OCI-LY1 (cell line): ENCODE results near the gene HNRNPLL.

Experiments used
- H2AFZ ChIP-seq: fragments of 200-600 bp; sonication (generic), shearing (Covaris generic); 2 replicates; pipeline ENCODE4 v1.6.0; 2014; ENCODE audit warnings: antibody characterized with exemption, mild to moderate bottlenecking, low read length
- H3F3A ChIP-seq: fragments of 200-600 bp; sonication (generic), shearing (Covaris generic); 2 replicates; pipeline ENCODE4 v1.6.0; 2014; ENCODE audit warnings: mild to moderate bottlenecking, antibody characterized with exemption, low read length, moderate library complexity; ENCODE audit not compliant: insufficient read depth
- H3K27ac ChIP-seq: fragments of 200-600 bp; sonication (generic); 2 replicates; pipeline ENCODE4 v1.5.1; 2014; ENCODE audit warnings: low read length, mixed run types, mild to moderate bottlenecking, low read depth; ENCODE audit not compliant: poor library complexity, severe bottlenecking
- H3K27me3 ChIP-seq: fragments of 200-600 bp; sonication (generic); 2 replicates; pipeline ENCODE4 v1.6.0; 2014; ENCODE audit warnings: antibody characterized with exemption, mild to moderate bottlenecking, low read length, moderate library complexity; ENCODE audit not compliant: insufficient read depth
- H3K36me3 ChIP-seq: fragments of 200-600 bp; sonication (generic); 2 replicates; pipeline ENCODE4 v1.6.1; 2014; ENCODE audit warnings: mild to moderate bottlenecking, antibody characterized with exemption, low read length, moderate library complexity, mixed read lengths; ENCODE audit not compliant: insufficient read depth
- H3K4me1 ChIP-seq: fragments of 200-600 bp; sonication (generic); 2 replicates; pipeline ENCODE4 v1.5.1; 2014; ENCODE audit warnings: mild to moderate bottlenecking, low read length, moderate library complexity; ENCODE audit not compliant: insufficient read depth, severe bottlenecking
- H3K4me2 ChIP-seq: fragments of 200-600 bp; sonication (generic), shearing (Covaris generic); 2 replicates; pipeline ENCODE4 v1.6.1; 2014; ENCODE audit warnings: low read length
- H3K4me3 ChIP-seq: fragments of 200-600 bp; sonication (generic); 2 replicates; pipeline ENCODE4 v1.5.1; 2014; ENCODE audit warnings: low read length, low read depth, mild to moderate bottlenecking, mixed read lengths; ENCODE audit not compliant: poor library complexity, severe bottlenecking
- H3K79me2 ChIP-seq: fragments of 200-600 bp; shearing (Covaris generic); 2 replicates; pipeline ENCODE4 v1.6.1; 2016; ENCODE audit warnings: mixed run types, low read length, mixed read lengths; ENCODE audit not compliant: insufficient read depth
- H3K9ac ChIP-seq: fragments of 200-600 bp; sonication (generic), shearing (Covaris generic); 2 replicates; pipeline ENCODE4 v1.6.1; 2014; ENCODE audit warnings: mild to moderate bottlenecking, low read length, mixed read lengths
- H3K9me2 ChIP-seq: fragments of 200-600 bp; sonication (generic), shearing (Covaris generic); 2 replicates; pipeline ENCODE4 v1.6.1; 2014; ENCODE audit warnings: low read depth, mild to moderate bottlenecking, low read length, mixed read lengths
- H3K9me3 ChIP-seq: fragments of 200-600 bp; shearing (Covaris generic); 2 replicates; pipeline ENCODE4 v1.6.1; 2014; ENCODE audit warnings: low read length, mixed read lengths
- H4K20me1 ChIP-seq: fragments of 200-600 bp; sonication (generic), shearing (Covaris generic); 2 replicates; pipeline ENCODE4 v1.6.0; 2016; ENCODE audit warnings: mild to moderate bottlenecking, low read length; ENCODE audit not compliant: insufficient read depth
- CTCF ChIP-seq: fragments of 200-600 bp; sonication (generic), shearing (Covaris generic); IDR thresholded peaks from 2 replicates; pipeline ENCODE4 v1.5.1; 2017; ENCODE audit warnings: mild to moderate bottlenecking, antibody characterized with exemption, low read length, moderate library complexity, mixed read lengths
- EZH2 ChIP-seq: fragments of 200-600 bp; sonication (generic), shearing (Covaris generic); IDR thresholded peaks from 2 replicates; pipeline ENCODE4 v1.8.0; 2017; ENCODE audit warnings: borderline replicate concordance, mixed run types, mild to moderate bottlenecking, antibody characterized with exemption, low read length, moderate library complexity, mixed read lengths

HNRNPLL gene

GRCh38 chr2:38581193-38582147 lies 21.3 kb downstream of the HNRNPLL start:
- no peaks in the 10 kb centered on the region for H3K36me3 ChIP-seq

GRCh38 chr2:38580115-38580636 lies 22.6 kb downstream of the HNRNPLL start:
- no peak overlapping the region for H3K27ac ChIP-seq
- no peak overlapping the region for H3K4me2 ChIP-seq
- H3K9me3 ChIP-seq = no peaks in the 10 kb centered on the region
- no peak for TF ChIP-seq CTCF
- TF ChIP-seq EZH2 = no peak
- peaks cover 6% of the 10 kb centered on the region for H3K4me1 ChIP-seq
- no peaks in the 10 kb centered on the region for H3K27me3 ChIP-seq
- no peaks in the 10 kb centered on the region for H4K20me1 ChIP-seq
- H3K36me3 ChIP-seq = no peaks in the 10 kb centered on the region
- no peak overlapping the region for H3K4me3 ChIP-seq
- H3K79me2 ChIP-seq = no peaks in the 10 kb centered on the region
- H3F3A ChIP-seq = no peaks in the 10 kb centered on the region
- no peak overlapping the region for H2AFZ ChIP-seq
- no peak overlapping the region for H3K9ac ChIP-seq
- no peaks in the 10 kb centered on the region for H3K9me2 ChIP-seq

More at GRCh38 chr2:38581193-38582147, 21.3 kb downstream of the HNRNPLL start:
- H3K4me2 ChIP-seq = peak overlapping the region; percentile 16; the same call in 1 of the 2 replicates
- TF ChIP-seq EZH2 (no peak), CTCF (peak; percentile 77)
- H3K9me3 ChIP-seq = no peaks in the 10 kb centered on the region
- no peak overlapping the region for H3K9ac ChIP-seq
- no peak overlapping the region for H2AFZ ChIP-seq
- no peaks in the 10 kb centered on the region for H3F3A ChIP-seq
- no peaks in the 10 kb centered on the region for H4K20me1 ChIP-seq
- no peaks in the 10 kb centered on the region for H3K9me2 ChIP-seq
- H3K27ac ChIP-seq = no peak overlapping the region
- no peaks in the 10 kb centered on the region for H3K79me2 ChIP-seq
- H3K4me1 ChIP-seq = peaks cover 6% of the 10 kb centered on the region
- no peaks in the 10 kb centered on the region for H3K27me3 ChIP-seq
- no peak overlapping the region for H3K4me3 ChIP-seq

DNA sequence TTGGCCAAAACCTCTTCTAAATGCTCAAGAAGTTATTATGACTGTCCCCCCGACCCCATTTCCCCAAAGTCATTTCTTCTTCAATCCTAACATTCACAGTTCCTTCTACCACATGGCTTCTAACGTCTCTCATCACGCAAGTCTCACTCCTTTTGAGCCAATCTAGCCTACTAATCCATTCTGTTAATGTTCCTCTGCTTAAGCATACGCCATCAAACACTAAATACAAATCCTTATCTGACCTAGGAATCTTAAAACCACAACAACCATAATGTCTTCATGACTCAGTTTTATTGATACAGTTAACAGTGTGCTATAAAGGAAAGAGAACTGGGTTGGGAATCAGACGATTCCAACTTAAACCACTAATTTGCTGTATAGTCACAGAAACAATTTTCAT lies 23.9 kb downstream of the HNRNPLL start:
- H3F3A ChIP-seq = no peaks in the 10 kb centered on the region

More for the DNA sequence above, 23.9 kb downstream of the HNRNPLL start:
- no peaks in the 10 kb centered on the region for H3K79me2 ChIP-seq
- H3K36me3 ChIP-seq = no peaks in the 10 kb centered on the region
- TF ChIP-seq CTCF (no peak), EZH2 (no peak)
- no peaks in the 10 kb centered on the region for H3K27me3 ChIP-seq
- H3K4me3 ChIP-seq = no peak overlapping the region
- no peak overlapping the region for H3K27ac ChIP-seq
- H2AFZ ChIP-seq = no peak overlapping the region
- H3K9me3 ChIP-seq = no peaks in the 10 kb centered on the region
- peaks cover 6% of the 10 kb centered on the region for H3K4me1 ChIP-seq
- H3K4me2 ChIP-seq = no peak overlapping the region
- no peak overlapping the region for H3K9ac ChIP-seq
- H4K20me1 ChIP-seq = no peaks in the 10 kb centered on the region
- no peaks in the 10 kb centered on the region for H3K9me2 ChIP-seq
